ENCODE results near the gene IDH3B. TPM values are rescaled to one million over a fixed set of nuclear protein-coding genes. Genes with fewer than 3 reads are reported as not detected.

The IDH3B gene
- total RNA-seq, 1 donor from 2014 or later, result 103 TPM

- Mint-ChIP-seq H3K27ac (ENCODE audit: unreplicated experiment) (peak overlapping the region; percentile 2), H3K27me3 (ENCODE audit: unreplicated experiment) (peaks cover 2% of the 10 kb centered on the region), H3K4me3 (ENCODE audit: unreplicated experiment) (peak overlapping the region; percentile 26), H3K9me3 (ENCODE audit: unreplicated experiment) (peaks cover 5% of the 10 kb centered on the region), H3K36me3 (ENCODE audit: unreplicated experiment) (peaks cover 11% of the 10 kb centered on the region), H3K4me1 (ENCODE audit: low read depth, unreplicated experiment) (peaks cover 9% of the 10 kb centered on the region)
- peak; percentile 31 for DNase-seq
- no peak for TF ChIP-seq CTCF (IDR thresholded peaks at IDR 0.05; ENCODE audit: partially characterized antibody, unreplicated experiment)
These were observed 52.9 kb downstream of the IDH3B start for GRCh38 chr20:2610941-2611720.

- Mint-ChIP-seq H3K27ac (ENCODE audit: unreplicated experiment) (no peak overlapping the region), H3K36me3 (ENCODE audit: unreplicated experiment) (peaks cover 13% of the 10 kb centered on the region)
- DNase-seq, result no peak
These were observed 53.7 kb downstream of the IDH3B start for GRCh38 chr20:2610326-2610725.

More at GRCh38 chr20:2610326-2610725, 53.7 kb downstream of the IDH3B start:
- Mint-ChIP-seq H3K9me3 (ENCODE audit: unreplicated experiment) (peaks cover 5% of the 10 kb centered on the region), H3K27me3 (ENCODE audit: unreplicated experiment) (peaks cover 2% of the 10 kb centered on the region), H3K4me3 (ENCODE audit: unreplicated experiment) (no peak overlapping the region), H3K4me1 (ENCODE audit: low read depth, unreplicated experiment) (peaks cover 9% of the 10 kb centered on the region)
- TF ChIP-seq CTCF (IDR thresholded peaks at IDR 0.05; ENCODE audit: partially characterized antibody, unreplicated experiment), result no peak

Small RNA genes within 50 kb of the gene (microRNA-seq; reads per million reads assigned to microRNA genes)
- gene MIR1292 (ENCODE audit: unreplicated experiment), result 80.6 reads per million, percentile 71 among the genes with 10 or more reads in this experiment

Other genes starting within 250 kb of the IDH3B start
- 114 TPM for gene SNRPB, start 193.4 kb downstream of the IDH3B start, total RNA-seq (ENCODE audit: unreplicated experiment)
- gene ZNF343, start 155.3 kb downstream of the IDH3B start, total RNA-seq (ENCODE audit: unreplicated experiment), result 15.5 TPM
- gene TMC2, start 127.6 kb downstream of the IDH3B start, total RNA-seq (ENCODE audit: unreplicated experiment), result not detected
- gene NOP56, start 11.6 kb downstream of the IDH3B start, total RNA-seq (ENCODE audit: unreplicated experiment), result 185 TPM
- gene EBF4, start 28.6 kb upstream of the IDH3B start, total RNA-seq (ENCODE audit: unreplicated experiment), result 11.0 TPM
- gene CPXM1, start 136.4 kb upstream of the IDH3B start, total RNA-seq (ENCODE audit: unreplicated experiment), result 28.1 TPM
- not detected for gene C20orf141, start 150.8 kb upstream of the IDH3B start, total RNA-seq (ENCODE audit: unreplicated experiment)
- gene TMEM239, start 152.1 kb upstream of the IDH3B start, total RNA-seq (ENCODE audit: unreplicated experiment), result not detected
- 41.6 TPM for gene PCED1A, start 176.4 kb upstream of the IDH3B start, total RNA-seq (ENCODE audit: unreplicated experiment)
- 46.3 TPM for gene VPS16, start 176.5 kb upstream of the IDH3B start, total RNA-seq (ENCODE audit: unreplicated experiment)
- 59.5 TPM for gene PTPRA, start 209.3 kb upstream of the IDH3B start, total RNA-seq (ENCODE audit: unreplicated experiment)

Measured in glutamatergic neuron (in vitro differentiated cells).